Upper lobe of left lung (tissue), 4 donors: ENCODE data around the gene BEST4.
A peak's percentile ranks its signal among the peaks of the same experiment; 100 is the strongest.

ENCODE experiments used
- CTCF ChIP-seq, 6 experiments: fragments of 450-650 bp in 4 of 6; fragments of 200-600 bp in 2 of 6; sonication (generic) in 2 of 6; IDR thresholded peaks; one replicate each; pipeline ENCODE4 v1.5.1; 2016 to 2019; ENCODE audit warnings: antibody characterized with exemption in 6 of 6
- EP300 ChIP-seq, 4 donors: sonication (generic); formaldehyde crosslinking; IDR thresholded peaks; one replicate each; pipeline ENCODE4 v1.5.1; 2017; ENCODE audit warnings: antibody characterized with exemption in 4 of 4, control low read depth in 2 of 4
- POLR2A ChIP-seq, 4 donors: fragments of 450-650 bp; IDR thresholded peaks; one replicate each; pipeline ENCODE4 v1.5.1; 2016 to 2017; ENCODE audit warnings: antibody characterized with exemption in 4 of 4, mild to moderate bottlenecking in 2 of 4
- POLR2AphosphoS5 ChIP-seq, 2 donors: sonication (generic); formaldehyde crosslinking; IDR thresholded peaks; one replicate each; pipeline ENCODE4 v1.5.1; 2017; ENCODE audit warnings: antibody characterized with exemption in 2 of 2

- TF ChIP-seq CTCF (IDR thresholded peaks at IDR 0.05), result no peak
- TF ChIP-seq POLR2A (IDR thresholded peaks at IDR 0.05), result peak in 1 of 4 donors; percentile 87
- TF ChIP-seq EP300 (IDR thresholded peaks at IDR 0.05), result no peak
- TF ChIP-seq POLR2AphosphoS5 (IDR thresholded peaks at IDR 0.05), result no peak
Observed at GRCh38 chr1:44806704-44807363, 18.9 kb upstream of the BEST4 start, which contains the start of gene DYNLT4.
